GM18873 (cell line): ENCODE data around the gene GPHN.

Experiments used
- ATAC-seq: cut with Tn5 transposase; IDR thresholded peaks from one replicate; pipeline ENCODE4 v1.9.1; 2021; ENCODE audit warnings: mild to moderate bottlenecking, moderate library complexity, moderate number of reproducible peaks; ENCODE audit not compliant: unreplicated experiment, low FRiP score

Gene GPHN

GRCh38 chr14:66507722-66508546, at the start of gene GPHN:
Gene GPHN (plus strand): TSS chr14:66508147.
- ATAC-seq: peak; percentile 78

- ATAC-seq: no peak
These were observed 48.3 kb upstream of the GPHN start for GRCh38 chr14:66459603-66460002.

- ATAC-seq: no peak
These were observed 43.7 kb upstream of the GPHN start for GRCh38 chr14:66464261-66464660.

- no peak for ATAC-seq
These were observed 39.1 kb upstream of the GPHN start for GRCh38 chr14:66468778-66469367.

- ATAC-seq: no peak
These were observed 36.4 kb upstream of the GPHN start for GRCh38 chr14:66471584-66471983.

- ATAC-seq: no peak
These were observed 35.7 kb upstream of the GPHN start for GRCh38 chr14:66472251-66472650.

- no peak for ATAC-seq
These were observed 34.7 kb upstream of the GPHN start for GRCh38 chr14:66473223-66473622.

- ATAC-seq: no peak
These were observed 31.0 kb upstream of the GPHN start for GRCh38 chr14:66476964-66477363.

- ATAC-seq: no peak
These were observed 30.4 kb upstream of the GPHN start for GRCh38 chr14:66477567-66477966.

- no peak for ATAC-seq
These were observed 25.1 kb upstream of the GPHN start for GRCh38 chr14:66482873-66483272.

- no peak for ATAC-seq
These were observed 24.6 kb upstream of the GPHN start for GRCh38 chr14:66483322-66483721.

GRCh38 chr14:66485029-66485428, 22.9 kb upstream of the GPHN start:
- no peak for ATAC-seq

- no peak for ATAC-seq
These were observed 22.0 kb upstream of the GPHN start, which contains the start of gene CCDC196 for GRCh38 chr14:66485910-66486421. Gene CCDC196 (plus strand): TSS chr14:66486371. CDS start chr14:66486503, 132 bp downstream.

GRCh38 chr14:66487164-66487563, 20.8 kb upstream of the GPHN start:
- ATAC-seq: no peak

GRCh38 chr14:66490143-66491111, 17.5 kb upstream of the GPHN start:
- no peak for ATAC-seq

GRCh38 chr14:66493750-66494149, 14.2 kb upstream of the GPHN start:
- no peak for ATAC-seq

GRCh38 chr14:66495218-66496098, 12.5 kb upstream of the GPHN start:
- ATAC-seq: peak; percentile 71

- ATAC-seq: no peak
These were observed 11.6 kb upstream of the GPHN start for GRCh38 chr14:66496188-66496807.

- no peak for ATAC-seq
These were observed 11.0 kb upstream of the GPHN start for GRCh38 chr14:66496911-66497310.
